Fibroblast of skin of right quadriceps (primary cell): ENCODE results near the gene CD164L2.
A peak's percentile ranks its signal among the peaks of the same experiment; 100 is the strongest.
"Not testable (repeated sequence)": the region's sequence is repeated elsewhere in the genome, so short reads cannot be mapped to it uniquely, and the experiment has no call there.

Source experiments
- DNase-seq: peaks from one replicate; pipeline ENCODE4 v3.0.0-alpha.2; 2013

The CD164L2 gene

DNA sequence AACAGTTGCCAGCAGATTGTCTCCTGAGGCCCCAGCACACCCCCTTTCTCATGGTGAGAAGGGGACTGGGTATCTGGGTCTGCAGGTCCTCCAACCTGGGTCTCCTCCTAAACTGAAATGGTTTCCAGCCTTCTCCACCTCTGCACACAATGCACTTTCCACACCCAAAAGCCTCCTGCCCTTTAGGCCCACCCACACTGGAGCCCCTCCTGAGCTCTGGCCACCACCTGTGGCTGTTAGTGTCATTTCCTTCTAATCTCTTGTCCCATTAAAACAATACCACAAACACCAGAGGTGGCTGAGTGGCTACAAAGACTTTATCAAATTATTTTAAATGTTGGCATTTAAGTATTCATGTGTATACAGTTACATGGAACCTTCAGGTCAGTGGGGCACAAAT lies 20.8 kb upstream of the CD164L2 start:
- no peak for DNase-seq

DNA sequence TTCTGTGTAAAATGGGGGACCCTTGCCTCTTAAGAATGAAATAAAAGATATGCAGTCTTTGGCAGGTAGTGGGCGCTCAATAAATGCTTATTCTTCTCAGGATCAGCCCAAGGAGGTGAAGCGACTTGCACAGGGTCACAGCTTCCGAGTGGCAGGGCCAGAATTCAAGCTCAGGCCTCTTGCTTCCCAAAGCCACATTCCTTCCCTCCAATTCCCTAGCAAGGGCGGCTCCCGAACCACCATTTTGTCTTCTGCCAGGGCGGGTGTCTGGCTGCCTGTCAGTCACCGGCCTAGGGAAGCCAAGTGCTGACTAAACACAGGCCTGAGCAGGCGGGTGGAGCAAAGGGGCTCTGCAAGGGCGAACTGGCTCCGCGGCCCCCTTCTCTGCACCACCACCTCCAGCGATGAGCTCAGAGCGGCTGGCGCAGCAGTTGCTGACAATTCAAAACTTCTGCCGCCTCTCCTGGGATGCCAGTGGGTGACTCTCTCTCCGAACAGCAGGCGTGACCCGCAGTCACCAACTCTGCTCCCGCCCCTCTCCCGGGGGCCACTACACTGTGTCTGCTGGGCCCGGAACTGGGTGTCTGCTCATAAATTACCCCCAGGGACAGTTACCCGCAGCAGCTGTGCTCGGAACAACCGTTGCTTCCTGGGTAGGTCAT lies 20.1 kb upstream of the CD164L2 start:
- peak; percentile 71 for DNase-seq

DNA sequence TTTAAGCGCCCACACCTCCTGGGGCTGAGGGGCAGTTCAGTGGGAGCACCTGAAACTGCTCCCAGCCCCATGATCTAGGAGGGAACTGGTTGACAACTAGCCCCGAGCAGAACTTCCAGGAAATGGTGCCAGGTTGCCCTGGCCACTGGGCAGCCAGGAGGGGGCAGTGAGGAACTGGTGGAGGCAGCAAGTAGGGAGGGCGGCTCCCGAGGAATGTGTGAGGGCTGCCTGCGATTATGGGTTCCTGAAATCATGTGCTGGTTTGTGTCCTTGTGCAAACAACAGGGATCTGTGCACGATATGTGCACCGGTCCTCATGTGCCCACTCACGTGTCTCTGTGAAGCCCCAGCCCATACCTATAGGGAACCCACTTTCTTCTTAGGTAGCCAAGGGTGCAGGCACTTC lies 19.2 kb upstream of the CD164L2 start:
- DNase-seq, result peak; percentile 50

DNA sequence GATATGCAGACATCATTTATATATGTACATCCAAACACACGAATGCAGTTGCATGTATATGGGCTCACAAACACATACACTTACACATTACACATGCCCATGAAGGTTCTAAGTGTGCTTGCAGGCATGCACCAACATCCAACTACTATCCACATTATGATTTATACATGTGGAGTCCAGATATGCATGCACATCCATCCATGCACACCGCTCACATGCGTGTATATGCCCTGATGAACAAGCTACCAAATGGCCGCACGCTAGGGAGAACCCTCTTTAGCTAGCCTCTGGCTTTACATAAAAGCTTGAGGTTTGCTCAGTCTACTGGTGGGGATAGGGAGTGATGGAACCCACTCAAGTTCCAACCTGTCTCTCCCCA lies 17.8 kb upstream of the CD164L2 start:
- no peak for DNase-seq

DNA sequence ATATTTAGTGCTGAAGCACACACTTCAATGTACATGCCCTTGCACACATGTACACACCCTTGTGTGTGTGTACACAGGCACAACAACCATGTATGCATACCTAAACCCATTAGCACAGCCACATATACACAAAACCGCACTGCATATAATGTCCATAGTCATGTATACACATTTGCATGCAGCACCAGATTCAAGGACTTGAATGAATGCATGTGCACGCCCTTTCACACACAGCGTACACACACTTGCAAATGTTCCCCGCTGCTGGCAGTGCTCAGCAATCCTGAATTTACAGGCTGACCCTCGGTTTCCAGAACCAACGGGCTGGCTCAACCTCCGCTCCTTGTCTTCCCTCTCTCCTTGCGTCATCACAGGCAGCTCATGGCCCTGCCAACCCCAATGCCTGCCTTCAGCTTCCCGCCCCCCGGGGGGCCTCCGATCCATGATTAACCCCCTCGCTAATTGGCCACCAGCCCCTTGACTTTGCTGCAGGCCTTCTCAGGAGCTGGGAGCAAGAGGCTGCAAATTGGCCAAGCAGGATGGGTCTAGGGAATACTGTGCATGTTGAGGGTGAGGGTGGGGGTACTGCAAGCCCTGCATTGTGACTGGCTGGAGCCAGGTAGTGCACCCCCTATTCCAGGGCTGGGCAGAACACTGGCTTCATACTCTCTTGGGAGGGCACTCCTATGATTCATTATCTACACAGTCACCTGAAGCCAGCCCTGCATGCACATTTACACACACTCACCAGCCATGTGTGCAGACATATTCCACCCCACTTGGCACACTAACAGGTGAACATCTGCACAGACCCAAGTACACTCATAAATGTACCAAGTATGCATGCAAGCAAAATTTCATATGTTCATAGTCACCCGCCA lies 17.2 kb upstream of the CD164L2 start:
- DNase-seq, result no peak

DNA sequence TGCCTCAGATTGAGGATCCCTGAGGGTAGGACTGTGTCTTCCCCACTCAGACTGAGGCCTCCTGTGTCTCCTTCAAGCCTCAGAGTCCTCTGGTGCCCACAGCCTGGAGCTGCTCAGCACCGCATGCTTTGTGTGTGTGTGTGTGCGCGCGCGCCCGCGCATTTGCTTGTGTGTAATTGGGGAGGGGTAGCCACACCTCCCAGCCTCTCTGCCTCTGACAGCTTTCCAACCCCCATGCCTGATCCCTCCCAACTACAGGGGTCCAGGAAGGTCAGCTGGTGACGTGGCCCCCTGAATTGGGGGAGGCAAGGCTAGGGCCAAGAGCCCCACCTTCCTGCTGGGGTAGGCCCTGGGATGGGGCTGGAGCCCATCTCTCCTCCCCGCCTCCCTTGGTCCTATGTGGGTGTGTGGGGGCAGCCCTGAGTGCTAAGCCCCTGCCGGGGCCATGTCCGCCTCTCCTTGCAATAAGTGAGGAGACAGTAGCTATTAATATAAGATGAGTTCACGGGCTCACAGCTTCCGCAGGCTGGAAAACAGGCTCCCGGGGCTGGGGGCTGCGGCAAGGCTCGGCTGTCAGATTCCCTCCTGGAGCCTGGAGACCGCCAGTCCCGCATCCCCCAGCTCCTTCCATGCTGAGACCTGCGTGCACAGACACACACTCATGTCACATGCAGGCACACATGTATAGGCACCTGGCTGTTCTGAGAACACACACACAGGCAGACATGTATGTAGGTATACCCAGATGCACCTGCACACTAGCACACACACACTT lies 16.3 kb upstream of the CD164L2 start:
- peak; percentile 39 for DNase-seq

DNA sequence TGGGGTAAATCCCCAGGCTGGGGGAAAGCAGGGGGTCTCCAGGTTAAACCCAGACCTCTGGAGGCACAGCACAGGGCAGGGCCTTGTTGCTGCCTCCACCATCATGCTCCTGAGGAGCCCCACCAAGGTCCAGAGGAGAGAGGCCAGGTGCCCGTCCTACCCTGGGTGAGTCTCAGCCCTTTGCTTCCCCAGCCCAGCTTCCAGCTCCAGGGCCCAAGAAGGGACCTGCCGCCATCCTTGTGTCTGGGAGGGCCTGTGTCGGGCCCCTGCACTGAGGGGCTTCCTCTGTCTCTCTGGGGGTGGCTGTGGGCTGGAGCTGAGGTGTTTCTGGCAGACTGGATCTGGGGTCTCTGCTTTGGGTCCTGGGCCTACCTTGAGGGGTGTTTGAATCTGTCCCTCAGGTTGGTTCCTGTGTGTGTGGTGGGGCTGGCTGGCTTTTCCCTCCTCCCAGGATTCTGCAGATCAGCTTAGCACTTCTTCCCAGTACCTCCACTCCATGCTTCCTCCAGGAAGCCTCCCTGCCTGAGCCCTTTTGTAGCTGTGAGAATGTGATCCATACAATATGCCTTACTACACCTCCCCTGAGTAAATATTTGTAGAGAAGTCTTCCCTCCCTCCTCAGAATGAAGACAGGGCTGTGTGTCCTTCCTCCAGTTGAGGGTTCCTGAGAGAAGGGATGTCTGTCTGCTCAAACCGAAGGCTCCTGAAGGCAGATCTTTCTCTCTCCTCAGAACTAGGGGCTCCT lies 15.4 kb upstream of the CD164L2 start:
- no peak for DNase-seq

DNA sequence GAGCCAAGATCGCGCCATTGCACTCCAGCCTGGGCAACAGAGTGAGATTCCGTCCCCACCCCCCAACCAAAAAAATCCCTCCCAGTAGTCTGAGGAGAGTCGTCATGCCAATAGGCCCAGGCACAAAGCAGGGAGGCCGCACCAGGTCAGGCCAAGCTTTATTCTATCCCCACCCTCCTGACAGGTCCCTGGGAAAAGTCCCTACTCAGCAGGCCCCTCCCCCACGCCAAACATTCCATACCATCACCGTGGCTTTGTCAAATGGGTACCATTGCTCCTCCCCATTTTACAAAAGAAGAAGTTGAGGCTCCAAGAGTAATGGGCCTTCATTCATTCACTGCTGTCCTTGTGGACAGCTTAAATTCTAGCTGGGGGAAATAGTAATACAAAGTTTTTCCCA lies 14.6 kb upstream of the CD164L2 start:
- DNase-seq, result no peak

DNA sequence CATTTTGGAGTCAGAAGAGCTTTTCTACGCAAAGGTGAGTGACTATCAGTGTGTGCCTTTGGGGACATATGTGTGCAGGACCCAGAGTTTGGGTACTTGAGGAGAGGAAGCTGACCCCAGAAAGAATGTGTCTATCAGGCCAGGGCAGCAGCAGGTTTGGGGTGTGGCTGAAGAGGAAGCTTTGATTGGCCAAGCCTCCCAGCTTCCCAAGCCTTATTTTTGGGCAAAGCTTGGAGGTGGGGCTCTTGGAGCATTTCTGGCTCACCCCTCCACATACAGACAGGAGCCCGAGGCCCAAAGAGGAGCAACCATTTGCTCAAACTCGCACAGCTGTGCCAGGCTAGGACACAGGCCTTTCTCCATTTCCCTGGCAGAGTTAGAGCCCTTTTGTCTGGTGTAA lies 14.0 kb upstream of the CD164L2 start:
- DNase-seq, result no peak

DNA sequence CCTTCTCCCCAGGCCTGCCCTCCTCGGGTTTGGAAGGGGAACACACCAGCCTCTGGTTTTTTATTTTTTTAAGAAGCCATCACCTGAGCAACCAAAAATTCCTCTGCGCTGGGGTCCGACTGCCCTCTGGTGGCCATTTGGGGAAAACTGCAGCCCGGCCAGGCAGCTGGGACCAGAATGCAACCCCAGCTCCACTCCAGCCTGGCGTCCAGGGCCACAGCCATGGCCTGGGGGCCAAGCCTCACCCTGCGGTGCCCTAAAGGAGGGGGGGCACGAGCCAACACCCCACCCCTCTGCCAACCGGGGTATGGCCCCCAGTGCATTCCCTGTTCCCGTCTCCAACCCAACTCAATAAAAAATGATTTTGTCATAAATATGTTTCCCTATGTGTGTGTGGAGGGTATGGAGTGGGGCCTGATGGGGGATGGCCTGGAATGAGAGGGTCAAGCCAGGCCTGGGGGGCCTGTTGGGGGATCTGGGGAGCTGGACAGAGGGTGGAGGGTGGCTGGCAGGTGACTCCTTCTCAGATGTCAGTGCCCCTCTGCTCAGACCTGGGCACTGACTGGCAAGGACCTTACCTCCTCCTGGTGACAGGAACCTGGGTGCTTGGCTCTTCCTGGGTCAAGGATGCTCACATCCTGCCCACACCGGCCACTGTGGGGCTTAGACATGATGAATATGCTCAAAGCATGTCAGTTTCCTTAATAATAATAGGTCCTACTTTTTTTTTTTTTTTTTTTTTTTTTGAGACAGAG lies 12.5 kb upstream of the CD164L2 start:
- peak; percentile 68 for DNase-seq

DNA sequence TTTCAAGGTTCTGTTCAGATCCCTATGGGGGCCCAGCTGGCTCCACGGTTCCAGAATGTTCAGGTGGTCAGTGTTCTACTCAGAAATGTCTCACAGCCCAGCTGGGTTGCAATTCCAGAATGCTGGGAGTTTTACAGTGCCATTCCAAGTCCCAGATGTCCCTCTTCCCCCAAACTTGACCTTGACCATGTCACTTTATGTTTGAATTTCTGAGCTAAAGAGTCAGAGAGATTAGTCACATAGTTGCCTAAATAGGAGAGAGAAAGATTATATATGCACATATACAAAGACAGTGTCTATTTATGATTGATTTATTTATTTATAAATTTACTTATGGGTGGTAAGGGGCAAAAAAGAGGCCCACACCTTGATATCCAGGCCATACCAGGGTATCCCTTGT lies 11.8 kb upstream of the CD164L2 start:
- no peak for DNase-seq

DNA sequence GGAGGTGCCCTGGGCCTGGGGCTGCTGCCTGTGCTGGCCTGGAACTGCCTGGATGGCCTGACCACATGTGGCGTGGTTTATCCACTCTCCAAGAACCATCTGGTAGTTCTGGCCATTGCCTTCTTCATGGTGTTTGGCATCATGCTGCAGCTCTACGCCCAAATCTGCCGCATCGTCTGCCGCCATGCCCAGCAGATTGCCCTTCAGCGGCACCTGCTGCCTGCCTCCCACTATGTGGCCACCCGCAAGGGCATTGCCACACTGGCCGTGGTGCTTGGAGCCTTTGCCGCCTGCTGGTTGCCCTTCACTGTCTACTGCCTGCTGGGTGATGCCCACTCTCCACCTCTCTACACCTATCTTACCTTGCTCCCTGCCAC lies 11.1 kb upstream of the CD164L2 start:
- DNase-seq, result no peak

DNA sequence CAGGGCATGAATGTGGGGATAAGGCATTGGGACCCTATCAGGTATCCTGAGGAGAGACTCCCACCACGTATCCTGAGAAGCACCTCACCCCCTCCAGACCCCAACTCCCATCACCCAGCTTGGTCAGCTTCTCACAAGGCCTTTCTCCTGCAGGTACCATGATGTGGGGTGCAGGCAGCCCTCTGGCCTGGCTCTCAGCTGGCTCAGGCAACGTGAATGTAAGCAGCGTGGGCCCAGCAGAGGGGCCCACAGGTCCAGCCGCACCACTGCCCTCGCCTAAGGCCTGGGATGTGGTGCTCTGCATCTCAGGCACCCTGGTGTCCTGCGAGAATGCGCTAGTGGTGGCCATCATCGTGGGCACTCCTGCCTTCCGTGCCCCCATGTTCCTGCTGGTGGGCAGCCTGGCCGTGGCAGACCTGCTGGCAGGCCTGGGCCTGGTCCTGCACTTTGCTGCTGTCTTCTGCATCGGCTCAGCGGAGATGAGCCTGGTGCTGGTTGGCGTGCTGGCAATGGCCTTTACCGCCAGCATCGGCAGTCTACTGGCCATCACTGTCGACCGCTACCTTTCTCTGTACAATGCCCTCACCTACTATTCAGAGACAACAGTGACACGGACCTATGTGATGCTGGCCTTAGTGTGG lies 10.6 kb upstream of the CD164L2 start:
- DNase-seq, result no peak

DNA sequence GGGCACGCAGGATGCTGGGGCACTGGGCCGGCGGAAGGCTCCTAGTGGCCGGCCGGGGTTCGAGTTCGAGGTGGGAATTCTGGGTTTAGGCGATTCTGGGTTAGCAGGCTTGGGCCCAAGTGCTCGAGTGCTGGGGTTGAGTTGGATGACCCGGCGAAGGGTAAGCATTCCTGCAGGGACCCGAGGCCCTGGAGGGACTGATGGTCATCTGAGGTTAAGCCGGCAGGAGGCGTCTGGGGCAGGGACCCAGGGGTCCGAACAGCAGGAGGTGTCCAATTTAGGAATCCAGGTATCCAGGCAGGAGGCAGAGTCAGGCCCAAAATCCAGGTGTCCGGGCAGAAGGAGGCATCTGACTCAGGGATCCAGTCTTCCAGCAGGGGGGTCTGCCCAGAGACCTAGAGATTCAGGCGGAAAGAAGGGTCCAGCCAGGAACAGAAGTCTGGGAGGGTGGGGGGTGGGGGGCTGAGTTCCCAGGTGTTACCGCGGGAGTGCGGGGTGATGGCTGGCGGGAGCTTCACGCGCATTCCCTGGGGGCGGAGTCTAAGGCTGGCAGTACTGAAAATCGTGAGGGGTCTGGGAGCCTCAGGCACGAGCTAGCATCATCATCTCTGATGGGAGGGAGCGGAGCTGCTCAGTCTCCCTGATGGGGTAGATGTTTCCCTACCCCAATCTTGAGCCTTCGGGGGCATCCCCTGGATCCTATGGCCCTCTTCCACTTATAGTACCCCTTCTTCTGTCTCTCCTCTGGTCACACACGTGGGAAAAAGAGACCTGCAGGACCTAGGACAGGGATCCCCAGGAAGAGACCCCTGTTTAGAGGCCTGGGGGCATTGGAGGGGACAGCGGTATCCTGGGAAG lies 9.9 kb upstream of the CD164L2 start:
- DNase-seq, result no peak

DNA sequence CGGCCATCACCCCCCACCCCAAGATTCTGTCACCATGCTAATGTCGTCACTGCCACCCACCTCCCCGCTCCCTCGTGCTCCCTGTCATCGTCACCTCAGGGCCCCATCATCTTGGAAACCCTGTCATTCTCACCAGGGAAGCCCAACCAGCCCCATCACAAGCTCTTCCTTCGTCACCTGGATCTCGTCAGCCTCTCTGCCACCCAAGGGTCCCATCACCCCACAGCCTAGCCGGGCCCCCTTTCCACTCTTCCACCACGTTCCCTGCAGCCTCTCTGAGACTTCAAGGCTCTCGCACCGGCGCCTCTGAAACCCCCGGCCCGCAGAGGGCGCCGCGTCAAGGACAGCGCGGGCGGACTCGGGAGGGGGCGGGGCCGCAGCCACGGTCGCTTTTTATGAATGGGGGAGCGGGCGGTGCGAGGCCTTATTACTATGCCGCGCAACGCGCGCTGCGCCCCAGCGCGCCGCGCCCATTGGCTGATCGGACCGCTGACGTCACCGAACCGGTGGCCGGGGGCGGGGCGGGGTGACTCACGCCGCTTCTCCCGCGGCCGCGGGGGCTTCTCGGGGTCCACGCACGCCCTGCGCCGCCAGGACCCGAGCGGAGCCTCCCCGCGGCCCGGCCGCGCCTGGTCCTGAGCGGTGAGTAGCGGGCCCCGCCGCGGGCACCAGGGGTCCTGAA lies 9.1 kb upstream of the CD164L2 start, which contains the start of gene GPR3:
TSS of gene GPR3 (plus strand) at position 527 of the 682 bp plus-strand sequence. CDS start 1,177 bp downstream, outside the sequence.
- DNase-seq, result peak; percentile 93

DNA sequence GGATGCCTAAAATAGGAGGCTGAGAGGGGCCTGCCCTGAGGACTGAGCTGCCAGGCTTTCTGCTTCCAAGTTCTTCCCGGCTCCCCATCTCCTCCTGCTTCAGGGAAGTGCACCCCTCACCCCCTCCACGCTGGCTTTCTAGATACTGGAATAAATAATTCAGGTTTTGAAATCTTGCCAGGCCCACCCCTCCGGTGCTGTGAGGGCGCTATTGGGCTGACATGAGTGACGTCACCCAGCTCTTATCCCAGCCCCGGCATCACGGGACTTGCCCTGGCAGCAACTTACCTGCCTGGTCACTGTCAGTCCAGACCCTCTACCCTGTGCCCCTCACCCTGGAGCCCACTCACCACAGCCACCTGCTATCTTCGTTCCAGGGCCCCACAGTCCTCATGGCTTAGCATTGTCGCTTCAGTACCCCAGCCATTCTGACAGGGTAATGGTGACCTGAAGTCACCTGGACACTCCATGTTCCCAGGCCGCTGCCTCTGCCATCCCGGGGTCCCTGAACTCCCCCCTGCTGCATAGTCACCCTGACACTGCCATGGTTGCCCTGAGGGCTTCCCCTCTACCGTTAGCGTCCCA lies 8.5 kb upstream of the CD164L2 start:
- peak; percentile 55 for DNase-seq

DNA sequence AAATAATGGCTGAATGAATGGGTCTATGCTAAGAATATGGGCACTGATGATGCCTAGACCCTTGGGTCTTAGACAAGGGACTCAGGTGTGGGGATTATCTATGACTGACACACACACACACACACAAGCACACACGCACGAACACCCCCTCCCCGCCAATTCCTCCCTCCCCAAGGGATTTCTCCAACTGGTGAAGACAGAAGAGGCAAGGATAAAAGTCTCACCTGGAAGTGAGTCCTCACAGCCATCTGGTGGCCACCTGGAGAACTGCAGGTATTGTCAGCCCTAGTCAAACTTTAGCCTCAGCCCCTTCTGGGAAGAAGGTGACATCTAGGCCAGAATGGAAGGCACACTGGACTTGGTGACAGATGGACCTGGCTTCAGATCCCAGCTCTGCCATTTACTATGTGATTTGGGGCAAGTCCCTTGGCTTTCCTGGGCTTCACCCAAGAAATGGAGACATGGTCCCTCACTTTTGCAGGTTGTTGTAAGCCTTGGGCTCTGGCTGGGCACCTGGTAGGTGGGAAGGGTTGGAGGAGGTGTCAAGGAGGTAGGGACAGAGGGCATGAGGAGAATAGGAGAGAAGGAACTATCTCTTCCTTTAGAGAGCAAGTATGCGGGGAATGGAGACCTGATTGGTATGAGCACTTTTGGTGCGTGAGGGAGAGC lies 5.3 kb upstream of the CD164L2 start:
- DNase-seq, result no peak

DNA sequence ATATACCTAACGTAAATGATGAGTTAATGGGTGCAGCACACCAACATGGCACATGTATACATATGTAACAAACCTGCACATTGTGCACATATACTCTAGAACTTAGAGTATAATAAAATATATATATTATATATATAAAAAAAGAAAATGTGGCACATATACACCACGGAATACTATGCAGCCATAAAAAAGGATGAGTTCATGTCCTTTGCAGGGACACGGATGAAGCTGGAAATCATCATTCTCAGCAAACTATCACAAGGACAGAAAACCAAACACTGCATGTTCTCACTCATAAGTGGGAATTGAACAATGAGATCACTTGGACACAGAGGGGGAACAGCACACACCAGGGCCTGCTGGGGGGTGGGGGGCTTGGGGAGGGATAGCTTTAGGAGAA lies 1.7 kb upstream of the CD164L2 start:
- DNase-seq, result not testable (repeated sequence)

DNA sequence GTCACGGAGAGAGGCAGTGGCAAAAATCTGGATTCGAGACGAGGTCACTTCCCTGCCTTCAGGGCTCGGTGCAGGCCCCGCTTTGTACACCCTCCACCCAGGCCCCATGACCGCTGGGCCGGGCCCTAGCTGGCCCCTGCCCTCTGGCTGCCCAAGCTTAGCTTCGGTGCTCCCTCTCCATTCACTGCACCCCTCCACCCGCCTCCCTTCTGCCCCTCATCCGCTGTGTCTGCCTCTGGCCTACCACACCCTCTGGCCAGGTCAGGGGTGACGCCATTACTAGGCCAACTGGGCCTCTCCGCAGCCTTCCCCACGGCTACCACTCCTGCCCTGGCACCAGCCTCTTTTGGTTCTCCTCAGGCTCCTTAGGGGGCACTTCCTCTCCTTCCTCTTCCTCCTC lies 528 bp upstream of the CD164L2 start:
- DNase-seq, result no peak
